Activated naive CD8-positive, alpha-beta T cell treated with anti-CD3 and anti-CD28 coated beads, Interleukin-2, amount 10 ng/mL, durations not matched to agents 7 days and 5 days (primary cell): ENCODE results near the gene TMEM217. TPM values are rescaled to one million over a fixed set of nuclear protein-coding genes. Genes with fewer than 3 reads are reported as not detected.
"Not testable (repeated sequence)": the region's sequence is repeated elsewhere in the genome, so short reads cannot be mapped to it uniquely, and the experiment has no call there.

Source experiments
- ATAC-seq: fragments of 150-1000 bp; cut with Tn5 transposase; one replicate; pipeline ENCODE4 v1.10.0; 2021; ENCODE audit warnings: low read depth, moderate library complexity
- POLR2A ChIA-PET: fragments of 350-600 bp; sonication (Branson Sonifier 250); formaldehyde crosslinking; loops from one replicate; lab custom pipeline; 2021; ENCODE audit warnings: antibody characterized with exemption; lab: Charles Lee
- DNase-seq: peaks from one replicate; pipeline ENCODE4 v3.0.0; 2021
- H3K27ac Mint-ChIP-seq: one replicate; pipeline ENCODE4 v1.8.0; 2022; ENCODE audit warnings: mild to moderate bottlenecking, mixed read lengths
- H3K27me3 Mint-ChIP-seq: one replicate; pipeline ENCODE4 v1.8.0; 2022; ENCODE audit warnings: mild to moderate bottlenecking, moderate library complexity, mixed read lengths
- H3K36me3 Mint-ChIP-seq: one replicate; pipeline ENCODE4 v1.8.0; 2021; ENCODE audit warnings: mild to moderate bottlenecking, mixed read lengths
- H3K4me1 Mint-ChIP-seq: one replicate; pipeline ENCODE4 v1.8.0; 2021; ENCODE audit warnings: mixed read lengths
- H3K4me3 Mint-ChIP-seq: one replicate; pipeline ENCODE4 v1.8.0; 2022; ENCODE audit warnings: mild to moderate bottlenecking, moderate library complexity, mixed read lengths
- H3K9me3 Mint-ChIP-seq: one replicate; pipeline ENCODE4 v1.8.0; 2021; ENCODE audit warnings: mixed read lengths
- total RNA-seq, 2 experiments: library from RNA; stranded (reverse); gene quantifications; one replicate each; pipeline ENCODE4 v1.2.3, GENCODE V29; 2021

Gene TMEM217
- total RNA-seq, 2 experiments from 2014 or later: 1.4 to 2.0 TPM

GRCh38 chr6:37200085-37200484 lies 57.9 kb downstream of the TMEM217 start:
- no peaks in the 10 kb centered on the region for H3K9me3 Mint-ChIP-seq
- H3K4me3 Mint-ChIP-seq: no peak overlapping the region
- H3K27me3 Mint-ChIP-seq: no peaks in the 10 kb centered on the region
- POLR2A ChIA-PET: interaction anchor here (0.5 to 15.5 kb wide), 4 partner anchors 10 to 214 kb away, joined by 3 to 571 read pairs (median 4); partner anchors contain the start of genes MTCH1 and PIM1
- peaks cover 5% of the 10 kb centered on the region for H3K36me3 Mint-ChIP-seq
- H3K4me1 Mint-ChIP-seq: peaks cover 31% of the 10 kb centered on the region
- peak; percentile 17 for DNase-seq
- no peak overlapping the region for H3K27ac Mint-ChIP-seq
- no peak for ATAC-seq

- not testable (repeated sequence) for ATAC-seq, H3K27me3 Mint-ChIP-seq, H3K4me3 Mint-ChIP-seq, DNase-seq, H3K27ac Mint-ChIP-seq, H3K36me3 Mint-ChIP-seq, H3K9me3 Mint-ChIP-seq
- H3K4me1 Mint-ChIP-seq: peaks cover 18% of the 10 kb centered on the region
- POLR2A ChIA-PET: interaction anchor here (15.5 kb wide), 1 partner anchor 20 kb away, joined by 571 read pairs; the partner anchor contains the start of gene PIM1
These were observed 61.5 kb downstream of the TMEM217 start for GRCh38 chr6:37196451-37196850.

GRCh38 chr6:37194886-37195285 lies 63.1 kb downstream of the TMEM217 start:
- not testable (repeated sequence) for H3K36me3 Mint-ChIP-seq, H3K9me3 Mint-ChIP-seq, DNase-seq, H3K27me3 Mint-ChIP-seq, H3K4me3 Mint-ChIP-seq
- peak; percentile 48 for ATAC-seq
- Mint-ChIP-seq H3K27ac (peak overlapping the region; percentile 53), H3K4me1 (peaks cover 23% of the 10 kb centered on the region)
- POLR2A ChIA-PET: interaction anchor here (0.6 to 9.4 kb wide), 4 partner anchors 19 to 177 kb away, joined by 3 to 315 read pairs (median 6); partner anchors contain the start of gene PIM1

GRCh38 chr6:37192666-37193065 lies 65.3 kb downstream of the TMEM217 start:
- H3K9me3 Mint-ChIP-seq: no peaks in the 10 kb centered on the region
- peaks cover 36% of the 10 kb centered on the region for H3K4me1 Mint-ChIP-seq
- peaks cover 11% of the 10 kb centered on the region for H3K36me3 Mint-ChIP-seq
- POLR2A ChIA-PET: interaction anchor here (0.7 to 9.4 kb wide), 4 partner anchors 12 to 326 kb away, joined by 3 to 315 read pairs (median 3); partner anchors contain the start of gene PIM1
- DNase-seq (peak; percentile 10), ATAC-seq (no peak)
- peak overlapping the region; percentile 76 for H3K27ac Mint-ChIP-seq
- H3K27me3 Mint-ChIP-seq: no peaks in the 10 kb centered on the region
- H3K4me3 Mint-ChIP-seq: no peak overlapping the region

- no peaks in the 10 kb centered on the region for H3K9me3 Mint-ChIP-seq
- ATAC-seq (peak; percentile 48), DNase-seq (peak; percentile 26)
- no peaks in the 10 kb centered on the region for H3K27me3 Mint-ChIP-seq
- H3K4me1 Mint-ChIP-seq: peaks cover 56% of the 10 kb centered on the region
- peak overlapping the region; percentile 90 for H3K27ac Mint-ChIP-seq
- H3K36me3 Mint-ChIP-seq: peaks cover 19% of the 10 kb centered on the region
- peak overlapping the region; percentile 60 for H3K4me3 Mint-ChIP-seq
- POLR2A ChIA-PET: interaction anchor here (1.1 to 9.4 kb wide), 5 partner anchors 9 to 140 kb away, joined by 3 to 315 read pairs (median 12); partner anchors contain the start of gene PIM1
These were observed 67.8 kb downstream of the TMEM217 start for GRCh38 chr6:37190159-37190535.

GRCh38 chr6:37188962-37189510 lies 68.9 kb downstream of the TMEM217 start:
- DNase-seq: no peak
- Mint-ChIP-seq H3K36me3 (peaks cover 15% of the 10 kb centered on the region), H3K27ac (peak overlapping the region; percentile 84), H3K27me3 (no peaks in the 10 kb centered on the region), H3K4me3 (peak overlapping the region; percentile 61), H3K9me3 (no peaks in the 10 kb centered on the region), H3K4me1 (peaks cover 59% of the 10 kb centered on the region)
- POLR2A ChIA-PET: interaction anchor here (1.4 to 9.4 kb wide), 5 partner anchors 13 to 138 kb away, joined by 5 to 315 read pairs (median 15); partner anchors contain the start of gene PIM1
- no peak for ATAC-seq

- Mint-ChIP-seq H3K4me1 (peaks cover 67% of the 10 kb centered on the region), H3K9me3 (no peaks in the 10 kb centered on the region), H3K36me3 (peaks cover 14% of the 10 kb centered on the region), H3K4me3 (peak overlapping the region; percentile 61), H3K27me3 (no peaks in the 10 kb centered on the region), H3K27ac (peak overlapping the region; percentile 93)
- ATAC-seq (no peak), DNase-seq (no peak)
- POLR2A ChIA-PET: interaction anchor here (0.6 to 9.4 kb wide), 8 partner anchors 11 to 158 kb away, joined by 4 to 315 read pairs (median 7); partner anchors contain the start of gene PIM1
These were observed 70.5 kb downstream of the TMEM217 start for GRCh38 chr6:37187321-37188022.

GRCh38 chr6:37185949-37186720 lies 71.8 kb downstream of the TMEM217 start:
- not testable (repeated sequence) for H3K27me3 Mint-ChIP-seq, H3K9me3 Mint-ChIP-seq

GRCh38 chr6:37182736-37183590 lies 75.0 kb downstream of the TMEM217 start:
- ATAC-seq (peak; percentile 96), DNase-seq (peak; percentile 60)
- POLR2A ChIA-PET: interaction anchor here (1.4 to 17.2 kb wide), 6 partner anchors 8 to 413 kb away, joined by 3 to 571 read pairs (median 218); partner anchors contain the start of gene PIM1
- Mint-ChIP-seq H3K27me3 (no peaks in the 10 kb centered on the region), H3K36me3 (peaks cover 15% of the 10 kb centered on the region), H3K4me3 (peak overlapping the region; percentile 68), H3K27ac (peak overlapping the region; percentile 95), H3K4me1 (peaks cover 65% of the 10 kb centered on the region), H3K9me3 (no peaks in the 10 kb centered on the region)

More at GRCh38 chr6:37185949-37186720, 71.8 kb downstream of the TMEM217 start:
- DNase-seq, ATAC-seq: not testable (repeated sequence)
- Mint-ChIP-seq H3K4me3 (peak overlapping the region; percentile 9), H3K4me1 (peaks cover 67% of the 10 kb centered on the region), H3K27ac (peak overlapping the region; percentile 71), H3K36me3 (peaks cover 15% of the 10 kb centered on the region)
- POLR2A ChIA-PET: interaction anchor here (2.7 to 9.4 kb wide), 3 partner anchors 10 to 136 kb away, joined by 15 to 315 read pairs (median 49); partner anchors contain the start of gene PIM1

GRCh38 chr6:37180610-37181009 lies 77.3 kb downstream of the TMEM217 start:
- not testable (repeated sequence) for ATAC-seq, DNase-seq, H3K27me3 Mint-ChIP-seq, H3K9me3 Mint-ChIP-seq, H3K4me3 Mint-ChIP-seq
- peaks cover 69% of the 10 kb centered on the region for H3K4me1 Mint-ChIP-seq
- peaks cover 29% of the 10 kb centered on the region for H3K36me3 Mint-ChIP-seq
- POLR2A ChIA-PET: interaction anchor here (0.5 to 17.2 kb wide), 7 partner anchors 8 to 156 kb away, joined by 3 to 571 read pairs (median 120); partner anchors contain the start of gene PIM1
- H3K27ac Mint-ChIP-seq: peak overlapping the region; percentile 40

GRCh38 chr6:37180075-37180474 lies 77.9 kb downstream of the TMEM217 start:
- POLR2A ChIA-PET: interaction anchor here (0.5 to 17.2 kb wide), 6 partner anchors 7 to 155 kb away, joined by 5 to 571 read pairs (median 218); partner anchors contain the start of gene PIM1
- Mint-ChIP-seq H3K9me3 (no peaks in the 10 kb centered on the region), H3K27me3 (no peaks in the 10 kb centered on the region), H3K27ac (peak overlapping the region; percentile 70), H3K4me3 (peak overlapping the region; percentile 13), H3K4me1 (peaks cover 71% of the 10 kb centered on the region), H3K36me3 (peaks cover 34% of the 10 kb centered on the region)
- DNase-seq (no peak), ATAC-seq (no peak)
